HPDE6-E6E7 (cell line): ENCODE data around the gene TMEM191B.
"Not testable (repeated sequence)": the region's sequence is repeated elsewhere in the genome, so short reads cannot be mapped to it uniquely, and the experiment has no call there.

Experiments used
- DNase-seq: peaks from one replicate; pipeline ENCODE4 v3.0.0; 2011; ENCODE audit warnings: missing footprints; ENCODE audit errors: extremely low spot score

The TMEM191B gene

GRCh38 chr22:18558516-18558915, 30.9 kb downstream of the TMEM191B start:
- not testable (repeated sequence) for DNase-seq

- not testable (repeated sequence) for DNase-seq
Observed at GRCh38 chr22:18558939-18559338, 31.3 kb downstream of the TMEM191B start.

GRCh38 chr22:18560099-18560974, 32.7 kb downstream of the TMEM191B start:
- DNase-seq, result not testable (repeated sequence)

GRCh38 chr22:18570509-18571246, 43.1 kb downstream of the TMEM191B start:
- not testable (repeated sequence) for DNase-seq

- not testable (repeated sequence) for DNase-seq
Observed at GRCh38 chr22:18573483-18574164, 46.0 kb downstream of the TMEM191B start.

GRCh38 chr22:18574555-18574954, 47.0 kb downstream of the TMEM191B start:
- DNase-seq, result not testable (repeated sequence)

- not testable (repeated sequence) for DNase-seq
Observed at GRCh38 chr22:18575686-18576085, 48.1 kb downstream of the TMEM191B start.

- not testable (repeated sequence) for DNase-seq
Observed at GRCh38 chr22:18577090-18577818, 49.7 kb downstream of the TMEM191B start.

GRCh38 chr22:18577847-18578246, 50.2 kb downstream of the TMEM191B start:
- not testable (repeated sequence) for DNase-seq
